HG02798 (cell line): Measurements from ENCODE around the gene MEIS3.
"Not testable (repeated sequence)": the region's sequence is repeated elsewhere in the genome, so short reads cannot be mapped to it uniquely, and the experiment has no call there.

Source experiments
- ATAC-seq: cut with Tn5 transposase; IDR thresholded peaks from one replicate; pipeline ENCODE4 v1.9.1; 2021; ENCODE audit warnings: mild to moderate bottlenecking; ENCODE audit not compliant: unreplicated experiment, poor library complexity

The MEIS3 gene

GRCh38 chr19:47372603-47373002, 46.7 kb downstream of the MEIS3 start:
- ATAC-seq = no peak

GRCh38 chr19:47371261-47371660, 48.1 kb downstream of the MEIS3 start:
- no peak for ATAC-seq

- no peak for ATAC-seq
Observed at GRCh38 chr19:47370045-47370611, 49.2 kb downstream of the MEIS3 start.

GRCh38 chr19:47365455-47365854, 53.9 kb downstream of the MEIS3 start:
- not testable (repeated sequence) for ATAC-seq

- no peak for ATAC-seq
Observed at GRCh38 chr19:47363758-47364531, 55.4 kb downstream of the MEIS3 start.

- ATAC-seq = no peak
Observed at GRCh38 chr19:47362321-47362720, 57.0 kb downstream of the MEIS3 start.

GRCh38 chr19:47358936-47359335, 60.4 kb downstream of the MEIS3 start:
- no peak for ATAC-seq

GRCh38 chr19:47357788-47358680, 61.3 kb downstream of the MEIS3 start:
- ATAC-seq = no peak

- no peak for ATAC-seq
Observed at GRCh38 chr19:47356900-47357299, 62.4 kb downstream of the MEIS3 start.

GRCh38 chr19:47353307-47353712, 66.0 kb downstream of the MEIS3 start:
- no peak for ATAC-seq
